Measurements from ENCODE around the gene DMKN.

Gene DMKN

GRCh38 chr19:35549879-35550523 lies 36.6 kb upstream of the DMKN start:
- no peak for DNase-seq (ENCODE audit: low read depth in 1 of 2, low spot score in 1 of 2)

GRCh38 chr19:35549174-35549788 lies 35.8 kb upstream of the DMKN start:
- peak in 1 of 2 donors; percentile 30 for DNase-seq (ENCODE audit: low read depth in 1 of 2, low spot score in 1 of 2)

DNA sequence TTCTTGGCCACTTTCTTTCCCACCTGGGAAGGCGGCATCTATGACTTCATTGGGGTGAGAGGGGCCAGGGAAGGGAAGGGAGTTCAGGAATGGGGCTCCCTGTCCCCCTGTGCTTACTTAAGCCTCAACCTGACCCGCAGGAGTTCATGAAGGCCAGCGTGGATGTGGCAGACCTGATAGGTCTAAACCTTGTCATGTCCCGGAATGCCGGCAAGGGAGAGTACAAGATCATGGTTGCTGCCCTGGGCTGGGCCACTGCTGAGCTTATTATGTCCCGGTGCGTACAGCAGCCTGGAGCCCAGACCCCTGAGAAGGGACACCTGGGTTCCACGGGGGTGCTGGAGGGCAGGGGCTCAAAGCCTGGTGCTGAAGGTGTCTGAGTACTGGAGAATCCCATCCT lies 33.1 kb upstream of the DMKN start:
- no peak for DNase-seq (ENCODE audit: low read depth in 1 of 2, low spot score in 1 of 2)

GRCh38 chr19:35545855-35546381 lies 32.5 kb upstream of the DMKN start:
- DNase-seq (ENCODE audit: low read depth in 1 of 2, low spot score in 1 of 2): peak in 1 of 2 donors; percentile 29

GRCh38 chr19:35545001-35545854 lies 31.8 kb upstream of the DMKN start, which contains the start of gene TMEM147:
Gene TMEM147 (plus strand): TSS chr19:35545626. CDS start chr19:35545740, 114 bp downstream.
- DNase-seq (ENCODE audit: low read depth in 1 of 2, low spot score in 1 of 2): peak; percentile 57 to 66

GRCh38 chr19:35544110-35544802 lies 30.8 kb upstream of the DMKN start:
- no peak for DNase-seq (ENCODE audit: low read depth in 1 of 2, low spot score in 1 of 2)

- DNase-seq (ENCODE audit: low read depth in 1 of 2, low spot score in 1 of 2): no peak
Measured at GRCh38 chr19:35543280-35544109, 30.0 kb upstream of the DMKN start.

GRCh38 chr19:35542209-35542608 lies 28.8 kb upstream of the DMKN start:
- DNase-seq (ENCODE audit: low read depth in 1 of 2, low spot score in 1 of 2): no peak

GRCh38 chr19:35540356-35540927 lies 27.0 kb upstream of the DMKN start:
- DNase-seq (ENCODE audit: low read depth in 1 of 2, low spot score in 1 of 2): no peak

GRCh38 chr19:35539850-35540249 lies 26.4 kb upstream of the DMKN start:
- no peak for DNase-seq (ENCODE audit: low read depth in 1 of 2, low spot score in 1 of 2)

DNA sequence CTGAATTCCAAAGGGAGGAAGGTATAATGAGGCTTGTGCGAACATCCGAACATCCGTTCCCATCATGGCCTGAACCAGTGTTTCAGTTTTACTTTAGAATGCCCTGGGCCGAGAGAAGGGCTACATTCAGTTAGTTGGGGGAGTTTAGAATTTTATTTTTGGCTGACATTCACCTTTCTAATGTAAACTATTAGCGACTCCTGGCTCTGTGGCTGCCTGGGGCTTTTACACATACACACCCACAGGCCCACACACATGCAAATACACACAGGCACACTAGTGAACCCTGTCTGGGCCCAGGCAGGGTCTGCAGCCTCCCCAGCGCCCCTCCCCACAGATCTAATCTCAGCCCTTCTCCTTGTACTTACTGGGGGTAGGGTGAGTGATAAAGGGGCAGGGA lies 25.9 kb upstream of the DMKN start:
- DNase-seq (ENCODE audit: low read depth in 1 of 2, low spot score in 1 of 2): no peak

GRCh38 chr19:35534803-35535480 lies 21.5 kb upstream of the DMKN start:
- DNase-seq (ENCODE audit: low read depth in 1 of 2, low spot score in 1 of 2): no peak

- peak in 1 of 2 donors; percentile 9 for DNase-seq (ENCODE audit: low read depth in 1 of 2, low spot score in 1 of 2)
Measured at GRCh38 chr19:35533822-35534392, 20.5 kb upstream of the DMKN start.

DNA sequence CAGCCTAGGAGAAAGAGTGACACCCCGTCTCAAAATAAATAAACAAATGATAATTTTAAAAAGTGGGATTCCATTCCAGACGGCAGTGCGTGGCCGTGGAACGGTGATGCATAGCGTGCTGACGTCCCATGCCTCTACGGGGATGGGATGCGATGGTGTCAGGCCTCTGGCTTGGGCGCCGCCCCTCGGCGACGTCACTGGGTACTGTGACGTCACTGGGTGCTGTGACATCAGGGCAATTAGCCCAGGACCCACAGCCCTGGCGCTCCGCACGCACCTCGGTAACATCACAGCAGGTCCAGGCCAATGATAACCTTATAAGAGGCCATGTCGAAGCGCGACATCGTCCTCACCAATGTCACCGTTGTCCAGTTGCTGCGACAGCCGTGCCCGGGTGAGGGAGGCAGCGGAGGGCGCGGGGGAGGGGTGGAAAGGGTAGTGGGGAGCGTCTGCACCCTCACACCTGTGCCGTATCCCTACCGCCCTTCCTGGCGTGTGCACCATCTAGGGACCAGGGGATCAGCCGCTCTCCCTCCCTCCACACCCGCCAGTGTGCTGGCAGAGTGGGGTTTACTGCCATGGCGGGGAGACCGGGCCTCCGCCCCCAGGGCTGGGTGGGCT lies 19.9 kb upstream of the DMKN start, which contains the start of gene GAPDHS:
GAPDHS (plus strand) TSS at position 256 of the 621 bp plus-strand sequence; CDS start at position 328, 72 bp downstream.
- DNase-seq (ENCODE audit: low read depth in 1 of 2, low spot score in 1 of 2): no peak

- no peak for DNase-seq (ENCODE audit: low read depth in 1 of 2, low spot score in 1 of 2)
Measured at GRCh38 chr19:35531291-35531690, 17.8 kb upstream of the DMKN start.

DNA sequence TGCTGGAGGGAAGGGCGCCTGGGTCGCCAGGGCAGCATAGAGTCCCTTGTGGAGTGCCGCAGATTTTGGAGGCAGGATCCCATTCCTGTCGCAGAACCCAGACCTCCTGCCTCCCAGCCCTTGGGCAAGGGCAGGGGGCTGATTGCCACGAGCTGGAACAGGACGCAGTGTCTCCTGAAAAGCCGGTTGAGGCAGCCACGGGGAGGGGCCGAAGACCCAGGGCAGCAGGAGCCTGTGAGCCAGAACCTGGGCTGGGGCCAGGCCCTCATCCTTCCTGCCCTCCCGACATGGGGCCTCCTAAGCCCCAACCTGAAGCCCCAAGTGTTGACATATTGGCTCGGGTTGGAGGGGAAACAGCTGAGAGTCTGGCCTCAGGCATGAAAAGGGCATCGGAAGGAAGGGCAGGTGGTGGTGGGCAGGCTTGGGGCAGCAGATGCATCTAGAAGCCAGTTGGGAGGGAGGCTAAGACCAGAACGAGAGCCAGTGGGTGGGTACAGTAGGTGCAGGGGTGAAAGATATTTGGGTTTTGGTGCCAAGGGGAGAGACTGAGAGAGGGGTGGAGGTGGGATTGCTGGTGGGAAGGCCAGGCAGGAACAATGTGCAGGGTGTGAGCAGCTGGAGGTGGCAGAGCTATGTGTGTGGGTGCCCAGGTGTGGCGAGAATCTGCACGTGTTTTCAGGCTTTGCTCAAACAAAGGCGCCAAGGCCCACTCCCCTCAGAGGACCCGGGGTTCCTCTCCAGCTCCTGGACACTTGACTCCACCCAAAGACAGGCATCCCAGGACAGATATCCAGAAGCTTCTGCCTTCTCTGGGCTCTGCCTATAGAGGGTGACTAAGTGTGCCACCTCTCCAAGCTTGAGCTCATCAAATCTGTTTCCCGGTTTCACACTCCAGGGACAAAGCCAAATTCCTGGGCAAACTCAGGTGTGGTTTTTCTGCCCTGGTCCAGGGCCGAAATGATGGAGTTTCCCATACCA lies 16.1 kb upstream of the DMKN start:
- DNase-seq (ENCODE audit: low read depth in 1 of 2, low spot score in 1 of 2): no peak

Measured in activated T-helper 1 cell treated with anti-CD3 and anti-CD28 coated beads, Interleukin-2, amount 50 U/mL, for 16 hours (primary cell).